Measurements from ENCODE around the gene PRKAG2. TPM values are rescaled to one million over a fixed set of nuclear protein-coding genes. Genes with fewer than 3 reads are reported as not detected.
A peak's percentile ranks its signal among the peaks of the same experiment; 100 is the strongest.

Gene PRKAG2
- total and polyA plus RNA-seq, 9 donors, result 9.3 to 37.7 (median 22.6) TPM

DNA sequence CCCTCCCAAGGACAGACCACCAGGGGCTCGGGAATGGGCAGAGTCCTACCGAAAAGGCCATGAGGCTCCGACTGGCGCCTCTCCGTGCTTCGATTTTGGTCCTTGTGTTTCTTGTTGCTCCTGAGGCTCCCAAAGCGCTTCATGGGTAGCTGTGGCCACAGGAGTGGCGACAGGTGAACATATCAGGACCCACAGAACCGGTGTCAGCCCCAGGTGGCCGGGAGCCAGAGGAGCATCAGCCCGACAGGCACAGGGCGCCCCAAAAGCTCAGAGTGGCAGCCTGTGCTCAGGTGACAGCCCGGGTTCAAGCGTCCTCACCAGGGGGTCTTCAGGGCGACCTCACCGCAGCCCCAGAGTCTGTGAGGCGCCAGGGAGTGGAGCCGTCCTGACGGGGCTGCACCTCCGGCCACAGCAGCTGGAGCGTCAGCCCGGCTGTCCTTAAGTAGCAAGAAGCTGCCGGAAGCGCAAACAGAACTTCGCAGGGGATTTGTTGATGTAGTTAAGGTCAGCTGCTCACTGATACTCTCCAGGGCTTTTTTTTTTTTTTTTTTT is 141.0 kb downstream of the PRKAG2 start:
- H3K4me3 ChIP-seq, result no peak overlapping the region
- TF ChIP-seq, protein P1, sequence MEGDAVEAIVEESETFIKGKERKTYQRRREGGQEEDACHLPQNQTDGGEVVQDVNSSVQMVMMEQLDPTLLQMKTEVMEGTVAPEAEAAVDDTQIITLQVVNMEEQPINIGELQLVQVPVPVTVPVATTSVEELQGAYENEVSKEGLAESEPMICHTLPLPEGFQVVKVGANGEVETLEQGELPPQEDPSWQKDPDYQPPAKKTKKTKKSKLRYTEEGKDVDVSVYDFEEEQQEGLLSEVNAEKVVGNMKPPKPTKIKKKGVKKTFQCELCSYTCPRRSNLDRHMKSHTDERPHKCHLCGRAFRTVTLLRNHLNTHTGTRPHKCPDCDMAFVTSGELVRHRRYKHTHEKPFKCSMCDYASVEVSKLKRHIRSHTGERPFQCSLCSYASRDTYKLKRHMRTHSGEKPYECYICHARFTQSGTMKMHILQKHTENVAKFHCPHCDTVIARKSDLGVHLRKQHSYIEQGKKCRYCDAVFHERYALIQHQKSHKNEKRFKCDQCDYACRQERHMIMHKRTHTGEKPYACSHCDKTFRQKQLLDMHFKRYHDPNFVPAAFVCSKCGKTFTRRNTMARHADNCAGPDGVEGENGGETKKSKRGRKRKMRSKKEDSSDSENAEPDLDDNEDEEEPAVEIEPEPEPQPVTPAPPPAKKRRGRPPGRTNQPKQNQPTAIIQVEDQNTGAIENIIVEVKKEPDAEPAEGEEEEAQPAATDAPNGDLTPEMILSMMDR (IDR thresholded peaks at IDR 0.05), result no peak
- TF ChIP-seq POLR2A (IDR thresholded peaks at IDR 0.05) (no peak), EP300 (IDR thresholded peaks at IDR 0.05) (no peak)
- H3K9me3 ChIP-seq, result no peaks in the 10 kb centered on the region
- peak in 2 of 5 donors; percentile 40 to 45 for DNase-seq
- H3K4me1 ChIP-seq (ENCODE audit: insufficient read depth), result peaks cover 8% of the 10 kb centered on the region
- H3K36me3 ChIP-seq, result no peaks in the 10 kb centered on the region
- WGBS, 3 donors, result 16 to 29% (median 27%) methylated on average over 24 to 25 of the region's 25 CpGs
- intact Hi-C loops (cut with DNase I), result no loop called here
- no peaks in the 10 kb centered on the region for H3K27me3 ChIP-seq
- peak overlapping the region in 1 of 2 donors; percentile 38 for H3K27ac ChIP-seq

DNA sequence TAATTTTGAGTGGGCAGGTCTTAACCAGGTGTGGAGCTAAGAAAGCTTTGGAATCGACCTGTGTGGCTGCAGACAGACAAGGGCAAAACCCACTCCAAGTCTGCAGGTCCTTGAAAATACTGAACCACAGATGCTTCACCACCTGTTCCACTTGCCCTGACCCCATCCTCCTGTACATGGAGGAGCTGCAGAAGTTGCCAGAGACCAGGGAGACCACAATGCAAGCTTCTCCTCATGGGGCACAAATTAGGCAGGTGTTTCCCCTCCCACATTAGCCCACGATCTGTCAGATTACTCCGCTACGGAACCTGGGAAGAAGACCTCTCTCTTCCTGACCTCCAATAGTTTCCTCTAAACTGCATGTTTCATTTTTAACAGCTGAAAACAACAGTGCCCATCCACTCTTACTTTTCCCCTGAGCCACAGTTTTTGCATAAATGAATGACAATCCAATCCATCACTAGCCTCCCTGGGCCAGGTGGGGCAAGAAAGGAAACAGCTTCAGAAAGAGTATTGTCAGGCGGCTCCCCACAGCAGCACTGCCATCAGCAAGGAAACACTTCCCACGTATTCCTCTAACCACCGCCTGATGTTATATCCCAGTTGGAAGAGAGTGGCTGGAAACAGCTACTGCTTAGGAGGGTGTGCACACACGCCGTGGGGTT is 141.6 kb downstream of the PRKAG2 start:
- no peaks in the 10 kb centered on the region for H3K9me3 ChIP-seq
- H3K4me1 ChIP-seq (ENCODE audit: insufficient read depth), result peaks cover 8% of the 10 kb centered on the region
- DNase-seq, result no peak
- H3K4me3 ChIP-seq, result no peak overlapping the region
- intact Hi-C loops (cut with DNase I), result no loop called here
- WGBS, 3 donors, result 51 to 73% (median 57%) methylated on average over 9 of the region's 9 CpGs
- TF ChIP-seq EP300 (IDR thresholded peaks at IDR 0.05) (no peak), POLR2A (IDR thresholded peaks at IDR 0.05) (no peak)
- TF ChIP-seq, protein P1 (IDR thresholded peaks at IDR 0.05), result no peak
- no peaks in the 10 kb centered on the region for H3K27me3 ChIP-seq
- no peaks in the 10 kb centered on the region for H3K36me3 ChIP-seq
- peak overlapping the region in 1 of 2 donors; percentile 38 for H3K27ac ChIP-seq

DNA sequence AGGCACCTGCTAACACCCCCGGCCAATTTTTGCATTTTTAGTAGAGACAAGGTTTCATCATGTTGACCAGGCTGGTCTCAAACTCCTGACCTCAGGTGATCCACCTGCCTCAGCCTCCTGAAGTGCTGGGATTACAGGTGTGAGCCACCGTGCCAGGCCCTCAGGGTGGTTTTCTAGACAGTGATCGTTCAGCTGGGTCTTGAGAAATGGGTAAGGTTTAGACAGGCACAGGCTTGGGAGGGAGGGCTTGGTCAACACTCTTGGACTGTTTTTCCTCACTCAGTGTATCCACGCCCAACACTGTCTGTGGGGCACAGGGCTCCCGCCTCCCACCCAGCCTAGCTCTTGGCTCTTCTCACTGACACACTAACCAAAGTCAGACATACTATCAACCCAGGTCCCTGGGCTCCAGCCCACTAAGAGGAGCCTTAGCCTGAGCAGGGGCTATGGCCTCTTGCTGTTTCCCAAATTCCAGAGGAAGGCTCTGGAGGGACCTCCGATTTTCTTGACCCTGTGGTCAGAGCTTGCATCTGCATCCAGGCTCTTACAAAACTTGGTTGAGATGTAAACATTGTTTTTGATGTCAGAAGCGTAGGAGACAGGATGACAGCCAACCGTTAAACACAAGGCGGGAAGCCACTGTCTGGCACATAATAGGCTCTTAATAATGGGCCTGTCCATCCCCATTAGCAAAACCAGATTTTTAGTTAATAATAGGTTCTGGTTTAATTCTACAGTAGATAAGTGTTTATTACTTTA is 143.9 kb downstream of the PRKAG2 start:
- TF ChIP-seq EP300 (IDR thresholded peaks at IDR 0.05) (no peak), POLR2A (IDR thresholded peaks at IDR 0.05) (no peak)
- TF ChIP-seq, protein P1 (IDR thresholded peaks at IDR 0.05), result no peak
- intact Hi-C loops (cut with DNase I), result no loop called here
- no peaks in the 10 kb centered on the region for H3K36me3 ChIP-seq
- no peak overlapping the region for H3K27ac ChIP-seq
- H3K9me3 ChIP-seq, result no peaks in the 10 kb centered on the region
- H3K27me3 ChIP-seq, result no peaks in the 10 kb centered on the region
- H3K4me3 ChIP-seq, result no peak overlapping the region
- DNase-seq, result peak in 1 of 5 donors; percentile 17
- WGBS, 3 donors, result 88 to 92% (median 90%) methylated on average over 9 of the region's 9 CpGs
- peaks cover 8% of the 10 kb centered on the region for H3K4me1 ChIP-seq (ENCODE audit: insufficient read depth)

DNA sequence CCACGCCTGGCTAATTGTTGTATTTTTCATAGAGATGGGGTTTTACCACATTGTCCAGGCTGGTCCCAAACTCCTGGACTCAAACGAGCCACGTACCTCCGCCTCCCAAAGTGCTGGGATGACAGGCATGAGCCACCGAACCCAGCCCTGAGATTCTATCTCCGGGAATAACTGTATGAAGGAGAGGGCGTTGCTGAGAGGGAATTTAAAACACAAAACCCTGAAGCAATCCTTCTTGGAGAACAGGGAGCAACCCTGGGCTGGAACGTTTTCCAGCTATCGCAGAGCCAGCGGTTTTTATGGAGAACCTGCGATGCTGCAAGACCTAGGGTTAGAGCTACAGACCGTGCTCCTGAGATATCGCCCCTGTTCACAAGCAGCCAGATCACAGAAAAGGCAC is 144.6 kb downstream of the PRKAG2 start:
- Histone ChIP-seq H3K4me3 (no peak overlapping the region), H3K27ac (no peak overlapping the region), H3K36me3 (no peaks in the 10 kb centered on the region), H3K4me1 (ENCODE audit: insufficient read depth) (peaks cover 13% of the 10 kb centered on the region), H3K27me3 (no peaks in the 10 kb centered on the region), H3K9me3 (no peaks in the 10 kb centered on the region)
- WGBS, 3 donors, result 86 to 91% (median 88%) methylated on average over 13 of the region's 13 CpGs
- peak in 1 of 5 donors; percentile 8 for DNase-seq
- intact Hi-C loops (cut with DNase I), result no loop called here
- no peak for TF ChIP-seq EP300 (IDR thresholded peaks at IDR 0.05)
- TF ChIP-seq, protein P1 (IDR thresholded peaks at IDR 0.05), result no peak
- TF ChIP-seq POLR2A (IDR thresholded peaks at IDR 0.05), result no peak
